Measurements from ENCODE around the gene HSPA2. TPM values are rescaled to one million over a fixed set of nuclear protein-coding genes. Genes with fewer than 3 reads are reported as not detected.
"Not testable (repeated sequence)": the region's sequence is repeated elsewhere in the genome, so short reads cannot be mapped to it uniquely, and the experiment has no call there.

Gene HSPA2
- total RNA-seq, 2 experiments from 2014 or later, result 3.2 to 4.1 TPM

DNA sequence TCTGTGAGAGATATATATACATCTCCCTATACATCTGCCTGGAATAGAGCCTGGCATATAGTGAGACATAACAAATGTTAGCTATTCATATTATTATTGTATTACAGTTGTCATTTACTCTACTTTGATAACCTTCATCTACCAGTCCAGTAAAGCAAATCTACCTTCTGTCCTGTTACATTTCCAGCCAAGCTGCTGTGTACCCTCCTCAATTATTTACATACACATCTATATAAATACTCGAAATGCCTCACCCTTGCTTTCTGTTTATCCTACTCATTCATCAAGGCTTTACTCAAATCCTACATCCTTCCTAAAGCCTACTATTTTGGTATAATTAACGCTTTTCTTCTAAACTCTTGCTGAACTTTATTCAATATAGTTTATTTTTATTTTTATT is 27.3 kb upstream of the HSPA2 start:
- Mint-ChIP-seq H3K9me3 (ENCODE audit: low read depth) (no peaks in the 10 kb centered on the region), H3K4me1 (peaks cover 70% of the 10 kb centered on the region), H3K36me3 (ENCODE audit: low read depth) (peaks cover 16% of the 10 kb centered on the region), H3K27ac (no peak overlapping the region), H3K27me3 (no peaks in the 10 kb centered on the region), H3K4me3 (no peak overlapping the region)
- ATAC-seq, result no peak
- ChIA-PET POLR2A (no interaction called here), CTCF (interaction anchor here (1.2 kb wide), 1 partner anchor 10 kb away, joined by 3 read pairs; the partner anchor contains the start of gene ZBTB25)
- intact Hi-C loops (cut with DNase I, micrococcal nuclease), result no loop called here
- DNase-seq, result no peak

DNA sequence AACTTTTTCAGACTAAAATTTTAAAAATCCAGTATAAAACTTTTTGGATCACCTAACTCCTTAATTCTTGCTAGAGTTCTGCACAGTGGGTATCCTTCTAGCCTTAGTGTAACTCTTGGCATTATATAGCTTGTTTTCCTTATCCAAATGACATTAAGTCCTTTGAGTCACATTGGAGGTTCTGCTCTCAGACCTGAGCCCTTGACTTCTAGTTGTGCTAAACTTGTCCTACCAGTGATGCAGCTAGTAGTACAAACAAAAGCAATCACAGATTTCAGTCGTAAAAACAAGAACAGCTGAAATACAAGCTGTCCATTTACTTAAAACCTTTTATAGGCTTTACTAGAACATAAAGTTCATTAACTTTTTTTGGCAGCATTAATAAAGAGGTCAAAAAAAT is 25.5 kb upstream of the HSPA2 start:
- Mint-ChIP-seq H3K9me3 (ENCODE audit: low read depth) (no peaks in the 10 kb centered on the region), H3K27me3 (no peaks in the 10 kb centered on the region), H3K27ac (peak overlapping the region; percentile 31), H3K36me3 (ENCODE audit: low read depth) (peaks cover 10% of the 10 kb centered on the region), H3K4me1 (peaks cover 53% of the 10 kb centered on the region), H3K4me3 (no peak overlapping the region)
- DNase-seq (no peak), ATAC-seq (no peak)
- intact Hi-C loops (cut with DNase I, micrococcal nuclease), result no loop called here
- CTCF ChIA-PET, result interaction anchor here (0.5 to 1.9 kb wide), 9 partner anchors 9 to 171 kb away, joined by 3 to 7 read pairs (median 4); no protein-coding TSS in a partner anchor
- POLR2A ChIA-PET, result interaction anchor here (0.8 kb wide), 1 partner anchor 18 kb away, joined by 3 read pairs; no protein-coding TSS in a partner anchor

GRCh38 chr14:64516969-64517368 is 23.6 kb upstream of the HSPA2 start:
- Mint-ChIP-seq H3K36me3 (ENCODE audit: low read depth) (peaks cover 5% of the 10 kb centered on the region), H3K9me3 (ENCODE audit: low read depth) (no peaks in the 10 kb centered on the region), H3K4me3 (no peak overlapping the region), H3K27me3 (no peaks in the 10 kb centered on the region), H3K4me1 (peaks cover 43% of the 10 kb centered on the region), H3K27ac (peak overlapping the region; percentile 6)
- ATAC-seq (no peak), DNase-seq (no peak)
- CTCF ChIA-PET, result interaction anchor here (1.0 kb wide), 1 partner anchor 38 kb away, joined by 3 read pairs; no protein-coding TSS in a partner anchor
- POLR2A ChIA-PET, result no interaction called here
- intact Hi-C loops (cut with DNase I, micrococcal nuclease), result no loop called here

- CTCF ChIA-PET; H3K36me3 Mint-ChIP-seq (ENCODE audit: low read depth); ATAC-seq: not testable (repeated sequence)
Observed at GRCh38 chr14:64517667-64518066, 22.9 kb upstream of the HSPA2 start.

GRCh38 chr14:64518229-64518628 is 22.3 kb upstream of the HSPA2 start:
- DNase-seq (no peak), ATAC-seq (no peak)
- H3K27ac Mint-ChIP-seq, result peak overlapping the region; percentile 47
- CTCF ChIA-PET, result no interaction called here
- no peak overlapping the region for H3K4me3 Mint-ChIP-seq
- no peaks in the 10 kb centered on the region for H3K9me3 Mint-ChIP-seq (ENCODE audit: low read depth)
- peaks cover 40% of the 10 kb centered on the region for H3K4me1 Mint-ChIP-seq
- POLR2A ChIA-PET, result no interaction called here
- H3K27me3 Mint-ChIP-seq, result no peaks in the 10 kb centered on the region
- intact Hi-C loops (cut with DNase I, micrococcal nuclease), result no loop called here
- H3K36me3 Mint-ChIP-seq (ENCODE audit: low read depth), result peaks cover 5% of the 10 kb centered on the region

More at GRCh38 chr14:64517667-64518066, 22.9 kb upstream of the HSPA2 start:
- H3K27ac Mint-ChIP-seq; DNase-seq; intact Hi-C loops (cut with DNase I, micrococcal nuclease); H3K4me3 Mint-ChIP-seq; POLR2A ChIA-PET; H3K9me3 Mint-ChIP-seq (ENCODE audit: low read depth); H3K27me3 Mint-ChIP-seq: not testable (repeated sequence)
- peaks cover 40% of the 10 kb centered on the region for H3K4me1 Mint-ChIP-seq

GRCh38 chr14:64520699-64521098 is 19.8 kb upstream of the HSPA2 start:
- CTCF ChIA-PET, result interaction anchor here (0.7 to 5.5 kb wide), 4 partner anchors 9 to 212 kb away, joined by 3 to 34 read pairs (median 4); partner anchors contain the start of gene HSPA2

DNA sequence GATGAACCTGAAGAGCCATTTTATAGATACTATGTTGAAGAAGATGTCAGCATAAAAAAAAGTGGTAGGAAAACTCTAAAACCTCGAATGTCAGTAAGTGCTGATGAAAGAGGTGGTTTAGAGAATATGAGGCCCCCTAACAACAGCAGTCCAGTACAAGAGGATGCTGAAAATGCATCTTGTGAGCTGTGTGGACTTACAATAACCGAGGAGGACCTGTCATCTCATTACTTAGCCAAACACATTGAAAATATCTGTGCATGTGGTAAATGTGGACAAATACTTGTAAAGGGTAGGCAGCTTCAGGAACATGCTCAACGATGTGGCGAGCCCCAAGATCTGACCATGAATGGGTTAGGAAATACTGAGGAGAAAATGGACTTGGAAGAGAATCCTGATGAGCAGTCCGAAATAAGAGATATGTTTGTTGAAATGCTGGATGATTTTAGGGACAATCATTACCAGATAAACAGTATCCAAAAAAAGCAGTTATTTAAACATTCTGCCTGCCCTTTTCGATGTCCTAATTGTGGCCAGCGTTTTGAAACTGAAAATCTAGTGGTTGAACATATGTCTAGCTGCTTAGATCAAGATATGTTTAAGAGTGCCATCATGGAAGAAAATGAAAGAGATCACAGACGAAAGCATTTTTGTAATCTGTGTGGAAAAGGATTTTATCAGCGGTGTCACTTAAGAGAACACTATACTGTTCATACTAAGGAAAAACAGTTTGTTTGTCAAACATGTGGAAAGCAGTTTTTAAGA is 17.8 kb upstream of the HSPA2 start:
- H3K27ac Mint-ChIP-seq, result no peak overlapping the region
- CTCF ChIA-PET, result interaction anchor here (1.0 to 5.5 kb wide), 7 partner anchors 8 to 134 kb away, joined by 3 to 34 read pairs (median 4); partner anchors contain the start of gene MTHFD1
- H3K4me1 Mint-ChIP-seq, result peaks cover 14% of the 10 kb centered on the region
- no peaks in the 10 kb centered on the region for H3K27me3 Mint-ChIP-seq
- intact Hi-C loops (cut with DNase I, micrococcal nuclease), result no loop called here
- peaks cover 12% of the 10 kb centered on the region for H3K36me3 Mint-ChIP-seq (ENCODE audit: low read depth)
- POLR2A ChIA-PET, result no interaction called here
- no peaks in the 10 kb centered on the region for H3K9me3 Mint-ChIP-seq (ENCODE audit: low read depth)
- no peak for ATAC-seq
- DNase-seq, result no peak
- no peak overlapping the region for H3K4me3 Mint-ChIP-seq

More at GRCh38 chr14:64520699-64521098, 19.8 kb upstream of the HSPA2 start:
- Mint-ChIP-seq H3K27ac (no peak overlapping the region), H3K36me3 (ENCODE audit: low read depth) (peaks cover 1% of the 10 kb centered on the region), H3K4me1 (peaks cover 26% of the 10 kb centered on the region), H3K27me3 (no peaks in the 10 kb centered on the region), H3K4me3 (no peak overlapping the region), H3K9me3 (ENCODE audit: low read depth) (no peaks in the 10 kb centered on the region)
- intact Hi-C loops (cut with DNase I, micrococcal nuclease), result no loop called here
- DNase-seq (no peak), ATAC-seq (no peak)
- POLR2A ChIA-PET, result interaction anchor here (0.6 kb wide), 1 partner anchor 13 kb away, joined by 3 read pairs; no protein-coding TSS in a partner anchor

DNA sequence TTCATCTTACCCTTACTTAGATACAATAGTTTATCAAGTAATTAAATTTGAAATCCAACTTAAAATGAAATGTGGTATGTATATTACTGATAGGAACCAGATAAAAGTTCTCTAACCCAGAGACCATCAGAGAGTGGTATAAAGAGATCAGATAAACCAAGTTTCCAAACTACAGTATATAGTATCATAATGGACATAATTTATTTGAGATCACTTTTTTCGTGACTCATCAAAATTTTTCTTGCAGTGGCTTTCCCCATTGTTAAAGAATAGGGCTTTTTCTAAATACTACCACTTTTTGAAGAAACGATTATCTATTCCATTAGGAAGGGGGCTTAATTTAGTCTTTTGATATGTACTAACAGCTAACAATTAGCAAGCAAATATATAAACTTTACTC is 15.2 kb upstream of the HSPA2 start:
- Mint-ChIP-seq H3K27me3 (no peaks in the 10 kb centered on the region), H3K9me3 (ENCODE audit: low read depth) (no peaks in the 10 kb centered on the region), H3K36me3 (ENCODE audit: low read depth) (peaks cover 16% of the 10 kb centered on the region), H3K4me3 (no peak overlapping the region), H3K4me1 (peaks cover 13% of the 10 kb centered on the region), H3K27ac (no peak overlapping the region)
- ChIA-PET POLR2A (interaction anchor here (0.6 kb wide), 1 partner anchor 656 kb away, joined by 3 read pairs; no protein-coding TSS in a partner anchor), CTCF (interaction anchor here (0.6 to 5.5 kb wide), 3 partner anchors 14 to 274 kb away, joined by 3 to 34 read pairs (median 4); no protein-coding TSS in a partner anchor)
- intact Hi-C loops (cut with DNase I, micrococcal nuclease), result no loop called here
- DNase-seq (no peak), ATAC-seq (no peak)

DNA sequence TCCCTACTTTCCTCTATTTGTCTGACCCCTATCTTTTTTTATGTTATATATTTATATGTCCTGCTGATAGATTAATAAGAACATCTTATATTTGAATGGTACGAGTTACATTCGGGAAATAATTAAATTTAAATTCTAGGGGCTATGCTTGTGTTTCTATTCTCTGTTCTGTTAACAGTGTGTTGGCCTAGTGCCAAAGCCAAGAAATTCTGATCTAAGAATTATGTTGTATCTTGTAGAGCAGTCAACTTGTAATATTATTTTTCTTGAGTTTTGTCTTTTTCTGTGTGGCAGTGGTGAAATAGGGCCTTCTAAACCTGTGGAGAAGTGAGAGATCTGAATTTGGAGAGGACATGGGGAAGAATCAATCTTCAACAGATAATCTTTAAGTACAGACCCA is 9.0 kb upstream of the HSPA2 start:
- POLR2A ChIA-PET, result no interaction called here
- Mint-ChIP-seq H3K4me3 (no peak overlapping the region), H3K27me3 (no peaks in the 10 kb centered on the region), H3K4me1 (peaks cover 7% of the 10 kb centered on the region), H3K9me3 (ENCODE audit: low read depth) (no peaks in the 10 kb centered on the region), H3K36me3 (ENCODE audit: low read depth) (peaks cover 9% of the 10 kb centered on the region), H3K27ac (no peak overlapping the region)
- no peak for ATAC-seq
- intact Hi-C loops (cut with DNase I, micrococcal nuclease), result no loop called here
- CTCF ChIA-PET, result interaction anchor here (0.7 to 2.7 kb wide), 4 partner anchors 21 to 106 kb away, joined by 3 to 9 read pairs (median 6); no protein-coding TSS in a partner anchor
- no peak for DNase-seq

- CTCF ChIA-PET, result interaction anchor here (1.3 to 1.5 kb wide), 3 partner anchors 13 to 193 kb away, joined by 3 to 4 read pairs (median 4); no protein-coding TSS in a partner anchor
- POLR2A ChIA-PET, result no interaction called here
- Mint-ChIP-seq H3K27ac (no peak overlapping the region), H3K27me3 (peaks cover 21% of the 10 kb centered on the region), H3K9me3 (ENCODE audit: low read depth) (peaks cover 6% of the 10 kb centered on the region), H3K4me1 (peaks cover 17% of the 10 kb centered on the region), H3K36me3 (ENCODE audit: low read depth) (peaks cover 8% of the 10 kb centered on the region), H3K4me3 (no peak overlapping the region)
- DNase-seq (no peak), ATAC-seq (no peak)
- intact Hi-C loops (cut with DNase I, micrococcal nuclease), result no loop called here
Observed at GRCh38 chr14:64536488-64537245, 3.9 kb upstream of the HSPA2 start.

- ChIA-PET POLR2A (interaction anchor here (0.6 to 1.8 kb wide), 5 partner anchors 10 to 153 kb away, joined by 3 to 9 read pairs (median 3); partner anchors contain the start of gene MTHFD1), CTCF (interaction anchor here (1.7 kb wide), 1 partner anchor 39 kb away, joined by 8 read pairs; no protein-coding TSS in a partner anchor)
- intact Hi-C loops (cut with DNase I, micrococcal nuclease), result loop anchor here in 1 of 2 experiments (2.0 kb wide), 1 partner anchor 95 kb away; no protein-coding TSS in a partner anchor
- Mint-ChIP-seq H3K9me3 (ENCODE audit: low read depth) (peaks cover 6% of the 10 kb centered on the region), H3K27me3 (peaks cover 39% of the 10 kb centered on the region), H3K4me1 (peaks cover 28% of the 10 kb centered on the region), H3K27ac (no peak overlapping the region), H3K36me3 (ENCODE audit: low read depth) (peaks cover 11% of the 10 kb centered on the region), H3K4me3 (peak overlapping the region; percentile 81)
- no peak for ATAC-seq
- peak; percentile 32 for DNase-seq
Observed at GRCh38 chr14:64541261-64541971, 875 bp downstream of the HSPA2 start.
